ENCODE results near the gene IZUMO4.
"Not testable (repeated sequence)": the region's sequence is repeated elsewhere in the genome, so short reads cannot be mapped to it uniquely, and the experiment has no call there.

The IZUMO4 gene

DNA sequence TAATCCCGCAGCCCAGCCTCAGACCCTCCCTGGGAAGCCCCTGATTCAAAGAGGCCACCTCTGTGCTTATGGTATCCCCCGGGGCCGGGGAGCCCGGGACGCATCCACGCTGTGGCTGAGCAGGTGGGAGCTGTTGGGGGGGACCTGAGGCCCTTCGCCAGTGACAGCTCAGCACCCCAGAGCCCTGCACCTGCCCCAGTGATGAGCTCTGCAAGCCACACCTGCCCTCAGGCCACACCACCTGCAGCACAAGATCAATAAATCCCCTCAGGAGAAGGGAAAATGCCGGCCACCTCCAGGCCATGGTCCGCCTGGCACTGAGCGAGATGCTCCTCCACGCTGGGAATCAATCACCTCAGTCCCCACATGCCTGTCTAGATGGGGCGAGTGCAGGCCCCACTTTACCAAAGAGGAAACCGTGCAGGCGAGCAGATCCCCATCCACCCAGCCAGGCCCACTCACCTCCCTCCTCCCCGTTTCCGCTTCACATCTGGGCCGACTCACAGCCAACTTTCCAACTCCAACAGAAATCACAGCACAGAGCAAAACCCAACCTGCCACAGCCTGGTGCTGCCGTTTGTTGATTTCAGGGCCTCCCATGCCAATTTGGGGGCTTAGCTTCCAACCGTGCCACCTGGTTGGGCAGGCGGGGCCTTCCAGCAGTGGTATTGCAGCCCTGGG lies 13.4 kb upstream of the IZUMO4 start:
- DNase-seq, result peak; percentile 57 to 69

DNA sequence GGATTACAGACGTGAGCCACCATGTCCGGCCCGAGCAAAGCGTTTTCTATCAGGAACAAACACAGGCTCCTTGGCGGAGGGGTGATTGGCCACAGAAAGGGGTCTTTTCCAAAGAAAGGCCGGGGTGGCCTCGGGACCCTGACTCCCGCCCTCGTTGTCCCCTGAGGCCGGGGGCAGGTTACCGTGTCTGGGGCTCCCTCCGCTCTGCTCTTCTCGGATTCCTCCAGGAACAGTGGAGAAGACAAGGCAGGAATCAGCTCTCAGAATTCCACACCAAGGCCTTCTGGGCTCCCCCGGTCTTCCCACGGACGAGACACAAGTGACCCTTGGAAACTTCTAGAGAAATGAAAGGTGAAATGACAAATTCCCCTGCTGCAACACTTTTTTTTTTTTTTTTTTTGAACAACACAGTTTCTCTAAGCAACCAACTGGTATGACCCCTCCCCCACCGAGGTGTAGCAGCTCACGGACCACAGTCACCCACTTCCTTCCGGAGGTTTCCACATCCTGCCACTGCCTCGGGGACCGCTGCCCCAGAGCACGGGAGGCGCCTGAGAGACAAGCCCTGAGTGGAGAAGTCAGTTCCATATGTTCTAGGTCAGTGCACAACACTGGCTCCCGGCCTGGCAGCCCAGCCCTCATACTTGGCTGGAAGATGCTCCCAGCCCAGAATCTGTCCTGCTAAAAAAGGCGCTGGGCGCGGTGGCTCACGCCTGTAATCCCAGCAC lies 11.6 kb upstream of the IZUMO4 start:
- DNase-seq, result peak; percentile 80 to 91

DNA sequence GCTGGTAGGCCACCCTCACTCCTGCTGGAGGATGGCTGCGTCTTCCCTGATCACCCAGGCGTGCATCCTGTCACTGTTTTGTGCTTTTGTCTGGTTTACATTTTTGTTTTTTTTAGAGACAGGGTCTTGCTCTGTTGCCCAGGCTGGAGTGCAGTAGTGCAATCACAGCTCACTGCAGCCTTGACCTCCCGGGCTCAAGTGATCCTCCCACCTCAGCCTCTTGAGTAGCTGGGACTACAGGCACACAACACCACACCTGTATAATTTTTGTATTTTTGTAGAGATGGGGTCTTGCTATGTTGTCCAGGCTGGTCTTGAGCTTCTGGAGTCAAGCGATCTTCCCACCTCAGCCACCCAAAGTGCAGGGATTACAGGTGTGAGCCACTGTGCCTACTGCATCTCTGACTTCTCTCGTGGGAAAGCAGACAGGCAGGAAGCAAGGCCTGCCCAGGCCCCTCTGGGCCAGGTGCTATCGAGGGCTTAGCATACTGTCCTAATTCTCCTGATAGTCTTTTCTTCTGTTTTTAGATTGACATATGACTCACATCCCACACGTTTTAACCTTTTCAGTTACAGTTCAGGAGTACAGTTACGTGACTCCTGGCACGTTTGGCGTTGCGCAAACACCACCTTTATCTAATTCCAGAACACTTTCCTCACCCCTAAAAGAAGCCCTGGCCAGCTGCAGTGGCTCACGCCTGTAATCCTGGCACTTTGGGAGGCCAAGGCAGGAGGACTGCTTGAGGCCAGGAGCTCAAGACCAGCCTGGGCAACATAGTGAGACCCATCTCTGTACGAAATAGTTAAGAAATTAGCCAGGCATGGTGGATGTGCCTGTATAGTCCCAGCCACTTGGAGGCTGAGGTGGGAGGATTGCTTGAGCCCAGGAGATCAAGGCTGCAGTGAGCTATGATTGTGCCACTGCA lies 9.8 kb upstream of the IZUMO4 start:
- not testable (repeated sequence) for DNase-seq

DNA sequence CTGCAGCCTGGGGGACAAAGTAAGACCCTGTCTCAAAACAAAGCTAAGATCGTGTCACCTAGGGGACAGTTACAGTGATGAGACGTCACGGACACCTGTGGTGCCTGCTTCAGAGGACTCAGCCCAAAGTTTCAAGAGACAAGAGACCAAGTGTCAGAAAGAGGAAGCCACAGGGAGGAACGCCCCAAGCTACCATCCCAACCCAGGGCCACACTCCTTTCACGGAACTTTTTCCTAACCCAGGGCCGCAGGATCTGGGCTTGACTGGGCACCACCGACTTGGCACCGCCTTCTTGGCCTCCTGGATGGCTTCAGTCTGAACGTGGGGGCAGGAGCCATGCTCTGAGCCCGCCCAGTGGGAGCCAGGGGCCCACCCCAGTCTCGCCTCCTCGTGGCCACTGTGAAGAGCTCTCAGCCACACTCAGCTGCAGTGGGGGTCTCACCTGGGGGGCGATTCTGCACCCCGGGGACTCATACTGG lies 9.1 kb upstream of the IZUMO4 start:
- no peak for DNase-seq

DNA sequence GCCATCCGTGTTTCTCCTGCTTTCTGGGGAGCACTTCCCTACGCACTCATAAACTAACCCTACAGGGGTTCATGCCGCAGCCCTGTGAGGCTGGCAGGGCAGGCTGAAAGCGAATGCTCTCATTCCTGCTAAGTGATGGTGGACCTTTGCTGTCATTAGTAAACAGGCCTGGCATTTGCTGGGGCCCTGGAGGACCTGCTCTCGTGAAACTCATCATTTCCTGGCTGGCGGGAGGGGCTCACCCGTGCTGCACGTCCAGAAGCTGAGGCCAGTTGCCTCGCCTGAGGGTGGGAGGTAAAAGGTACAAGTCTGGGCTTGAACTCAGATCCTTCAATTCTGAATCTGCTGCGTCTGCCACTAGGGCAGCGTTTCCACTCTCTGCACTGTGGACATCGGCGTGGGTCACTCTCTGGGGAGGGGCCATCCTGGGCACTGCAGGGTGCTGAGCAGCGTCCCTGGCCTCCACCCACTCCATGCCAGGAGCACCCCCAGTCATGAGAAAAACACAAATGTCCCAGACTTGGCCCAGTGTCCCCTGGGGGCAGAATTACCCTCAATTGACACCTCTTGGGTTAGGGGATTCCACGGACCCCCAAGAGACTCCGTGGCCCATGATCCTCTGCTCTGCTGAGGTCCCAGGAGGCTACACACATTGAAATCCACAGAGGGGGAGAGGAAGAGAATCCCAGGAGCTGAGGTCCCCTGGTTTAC lies 7.6 kb upstream of the IZUMO4 start:
- no peak for DNase-seq

DNA sequence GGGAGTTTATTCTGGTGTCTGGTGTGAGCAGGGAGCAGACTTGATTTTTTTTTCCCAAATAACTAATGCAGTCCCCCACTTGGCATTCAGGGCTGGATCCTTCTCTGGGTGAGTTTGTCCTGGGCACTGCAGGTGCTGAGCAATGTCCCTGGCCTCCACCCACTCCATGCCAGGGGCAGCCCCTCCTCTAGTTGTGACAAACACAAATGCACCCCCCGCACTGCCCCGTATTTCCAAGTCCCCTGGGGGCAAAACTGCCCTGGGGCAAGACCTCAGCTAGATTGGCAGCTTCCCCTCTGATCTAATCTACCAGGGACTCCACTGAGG lies 7.0 kb upstream of the IZUMO4 start:
- DNase-seq, result no peak

DNA sequence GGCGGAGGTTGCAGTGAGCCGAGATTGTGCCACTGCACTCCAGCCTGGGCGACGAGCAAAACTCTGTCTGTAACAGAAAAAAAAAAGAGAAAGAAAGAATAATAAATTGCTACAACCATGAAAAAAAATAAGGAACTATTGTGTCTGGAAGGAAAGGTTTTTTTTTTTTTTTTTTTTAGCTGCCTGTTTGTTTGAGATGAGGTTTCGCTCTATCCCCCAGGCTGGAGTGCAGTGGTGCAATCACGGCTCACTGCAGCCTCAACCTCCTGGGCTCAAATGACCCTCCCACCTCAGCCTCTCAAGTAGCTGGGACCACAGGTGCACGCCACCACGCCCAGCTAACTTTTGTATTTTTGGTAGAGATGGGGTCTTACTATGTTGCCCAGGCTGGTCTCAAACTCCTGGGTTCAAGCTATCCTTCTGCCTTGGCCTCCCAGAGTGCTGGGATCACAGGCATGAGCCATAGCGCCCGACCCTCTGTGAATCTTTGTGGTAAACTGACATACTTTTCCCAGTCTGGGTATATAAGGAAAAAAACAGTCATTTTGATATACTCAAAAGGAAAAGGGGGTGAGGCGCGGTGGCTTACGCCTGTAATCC lies 4.7 kb upstream of the IZUMO4 start:
- DNase-seq, result not testable (repeated sequence)

DNA sequence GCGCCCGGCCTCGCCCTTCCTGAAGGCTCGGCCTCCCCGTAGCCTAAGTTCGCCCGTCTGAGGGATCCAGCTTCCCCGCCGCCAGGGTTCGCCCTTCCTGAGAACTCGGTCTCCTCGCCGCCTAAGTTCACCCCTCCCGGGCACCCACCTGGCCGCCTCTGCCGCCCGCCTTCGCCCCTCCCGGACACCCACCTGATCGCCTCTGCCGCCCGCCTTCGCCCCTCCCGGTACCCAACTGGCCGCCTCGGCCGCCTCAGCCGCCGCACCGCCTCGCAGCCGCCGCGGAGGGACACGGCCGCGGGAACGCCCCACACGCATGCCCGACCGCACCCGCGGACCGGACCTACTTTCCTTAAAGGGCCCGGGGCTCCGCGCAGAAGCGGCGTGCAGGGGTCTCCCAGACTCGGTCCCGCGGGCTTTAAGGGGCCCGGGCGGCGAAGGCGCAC lies 658 bp upstream of the IZUMO4 start, which contains the start of gene MOB3A:
MOB3A (minus strand) TSS at position 293 of the 446 bp plus-strand sequence. CDS start 17,766 bp downstream, outside the sequence.
- DNase-seq, result peak in 1 of 2 experiments; percentile 81

DNA sequence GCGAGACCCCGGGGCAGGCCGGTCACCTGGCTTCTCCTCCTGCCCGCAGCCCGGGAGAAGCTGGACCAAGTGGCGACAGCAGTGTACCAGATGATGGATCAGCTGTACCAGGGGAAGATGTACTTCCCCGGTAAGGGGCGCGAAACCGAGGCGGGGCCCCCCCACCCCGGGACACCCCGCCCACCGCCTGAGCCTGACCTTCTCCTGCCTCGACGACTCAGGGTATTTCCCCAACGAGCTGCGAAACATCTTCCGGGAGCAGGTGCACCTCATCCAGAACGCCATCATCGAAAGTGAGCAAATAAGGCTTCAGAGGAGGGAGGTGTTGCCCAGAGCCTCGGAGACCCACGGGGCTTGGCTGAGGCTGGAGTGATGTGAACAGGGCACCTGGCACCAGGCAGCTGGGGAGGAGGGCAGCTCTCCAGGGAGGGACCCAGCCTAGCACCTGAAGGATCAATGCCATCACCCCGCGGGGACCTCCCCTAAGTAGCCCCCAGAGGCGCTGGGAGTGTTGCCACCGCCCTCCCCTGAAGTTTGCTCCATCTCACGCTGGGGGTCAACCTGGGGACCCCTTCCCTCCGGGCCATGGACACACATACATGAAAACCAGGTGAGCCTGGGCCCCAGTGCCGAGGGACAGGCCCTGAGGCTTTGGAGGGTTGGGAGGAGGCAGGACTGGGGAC lies 629 bp downstream of the IZUMO4 start:
- peak; percentile 54 to 65 for DNase-seq

DNA sequence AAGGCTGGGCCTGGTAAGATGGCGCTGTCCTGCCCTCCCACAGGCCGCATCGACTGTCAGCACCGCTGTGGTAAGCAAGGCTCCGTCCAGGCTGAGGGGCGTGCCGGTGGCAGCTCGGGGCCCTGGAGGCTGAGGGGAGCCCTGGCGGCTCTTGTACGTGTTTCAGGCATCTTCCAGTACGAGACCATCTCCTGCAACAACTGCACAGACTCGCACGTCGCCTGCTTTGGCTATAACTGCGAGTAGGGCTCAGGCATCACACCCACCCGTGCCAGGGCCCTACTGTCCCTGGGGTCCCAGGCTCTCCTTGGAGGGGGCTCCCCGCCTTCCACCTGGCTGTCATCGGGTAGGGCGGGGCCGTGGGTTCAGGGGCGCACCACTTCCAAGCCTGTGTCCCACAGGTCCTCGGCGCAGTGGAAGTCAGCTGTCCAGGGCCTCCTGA lies 1.2 kb downstream of the IZUMO4 start:
- no peak for DNase-seq

DNA sequence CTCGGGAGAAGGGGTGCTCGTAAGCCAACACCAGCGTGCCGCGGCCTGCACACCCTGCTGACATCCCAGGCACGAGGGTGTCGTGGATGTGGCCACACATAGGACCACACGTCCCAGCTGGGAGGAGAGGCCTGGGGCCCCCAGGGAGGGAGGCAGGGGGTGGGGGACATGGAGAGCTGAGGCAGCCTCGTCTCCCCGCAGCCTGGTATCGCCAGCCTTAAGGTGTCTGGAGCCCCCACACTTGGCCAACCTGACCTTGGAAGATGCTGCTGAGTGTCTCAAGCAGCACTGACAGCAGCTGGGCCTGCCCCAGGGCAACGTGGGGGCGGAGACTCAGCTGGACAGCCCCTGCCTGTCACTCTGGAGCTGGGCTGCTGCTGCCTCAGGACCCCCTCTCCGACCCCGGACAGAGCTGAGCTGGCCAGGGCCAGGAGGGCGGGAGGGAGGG lies 2.4 kb downstream of the IZUMO4 start:
- DNase-seq, result no peak

DNA sequence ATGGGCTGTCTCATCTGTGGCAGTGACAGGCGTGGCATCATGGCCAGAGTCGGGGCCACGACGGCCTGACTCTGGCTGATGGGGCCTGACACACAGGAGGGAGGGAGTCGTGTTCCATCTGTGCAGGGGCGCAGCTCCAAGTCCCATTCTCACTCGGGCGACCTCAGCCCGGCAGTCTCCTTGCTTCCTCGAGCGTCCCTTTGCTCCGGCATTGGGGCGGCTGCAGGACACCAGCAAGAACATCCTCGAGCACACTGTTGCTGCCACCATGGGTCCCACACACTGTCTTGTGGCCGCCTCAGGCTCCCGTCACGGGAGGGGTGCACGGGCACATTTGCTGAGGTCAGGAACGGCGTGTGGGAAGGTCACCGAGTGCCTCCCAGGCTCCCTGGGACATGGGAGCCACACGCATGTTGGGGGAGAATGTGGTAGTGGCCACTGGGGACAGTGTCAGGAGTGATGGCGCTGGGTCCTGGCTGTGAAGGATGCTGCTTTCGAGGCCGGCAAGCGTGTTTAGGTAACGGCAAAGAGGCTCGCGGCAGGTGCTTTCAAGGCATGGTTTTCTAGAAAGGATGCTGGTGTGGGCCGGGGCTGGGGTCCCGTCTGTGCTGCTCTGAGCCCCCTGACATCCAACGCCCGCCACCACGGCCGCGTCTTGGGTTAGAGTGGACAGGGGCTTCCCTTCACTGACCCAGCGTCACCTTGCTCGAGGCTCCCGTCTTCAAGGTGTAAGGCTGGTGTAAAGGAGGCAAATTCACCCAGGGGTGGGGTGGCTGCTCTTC lies 3.4 kb downstream of the IZUMO4 start:
- DNase-seq, result no peak

DNA sequence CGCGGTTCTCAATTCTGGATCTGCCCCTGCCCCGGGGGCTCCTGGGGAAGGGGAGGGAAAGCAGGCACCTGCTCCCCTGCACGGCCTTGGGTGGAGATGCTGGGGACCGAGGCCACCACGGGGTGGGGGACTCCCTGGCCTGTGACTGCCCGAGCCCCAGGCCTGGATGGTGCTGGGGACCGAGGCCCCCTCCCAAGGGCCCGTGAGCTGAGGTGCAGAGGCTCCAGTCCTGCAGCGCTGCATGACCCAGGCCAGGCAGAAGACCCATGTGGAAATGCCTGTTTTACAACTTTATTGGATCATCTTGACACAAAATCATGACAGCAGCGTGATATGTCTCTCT lies 4.0 kb downstream of the IZUMO4 start:
- DNase-seq, result no peak

DNA sequence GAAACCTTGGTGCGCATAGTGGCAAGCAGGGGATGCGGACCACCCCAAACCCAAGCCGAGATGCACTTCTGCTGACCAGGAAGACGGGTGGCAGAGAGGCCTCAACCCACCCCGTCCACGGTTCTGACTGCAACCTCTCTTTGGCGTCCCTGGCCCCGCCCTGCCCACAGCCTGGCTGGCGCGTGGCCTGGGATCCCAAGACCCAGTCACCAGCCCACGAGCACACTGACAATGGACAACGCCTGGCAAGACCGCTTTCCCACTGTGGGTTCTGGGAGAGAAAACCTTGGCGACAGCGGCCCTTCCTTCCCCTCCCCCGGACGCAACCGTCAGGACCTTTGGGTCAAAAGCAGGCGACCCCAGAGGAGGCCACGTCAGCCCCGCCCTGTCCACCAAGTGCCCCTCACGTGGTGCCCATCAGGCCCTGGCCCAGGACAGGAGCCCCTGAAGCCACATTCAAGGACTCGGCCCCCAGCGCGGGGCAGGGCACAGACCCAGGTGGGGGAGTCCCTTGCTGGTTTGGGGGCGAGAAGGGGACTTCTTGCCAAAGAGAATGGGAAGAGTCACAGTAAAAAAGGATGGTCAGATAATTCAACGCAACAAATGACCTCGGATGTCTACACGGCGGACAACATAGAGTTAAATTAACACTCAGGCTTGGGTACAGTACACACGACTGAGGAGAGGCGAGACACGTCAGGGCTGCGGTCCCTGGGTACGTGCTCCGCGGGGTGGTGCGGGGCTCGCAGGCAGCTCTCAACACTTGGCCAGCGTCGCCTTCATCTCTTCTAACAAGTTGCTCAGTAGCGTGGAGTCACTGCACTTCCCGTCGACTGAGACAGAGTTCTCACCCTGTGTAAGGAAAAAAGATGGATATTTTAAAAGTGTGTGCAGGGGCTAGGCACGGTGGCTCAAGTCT lies 5.0 kb downstream of the IZUMO4 start:
- no peak for DNase-seq

DNA sequence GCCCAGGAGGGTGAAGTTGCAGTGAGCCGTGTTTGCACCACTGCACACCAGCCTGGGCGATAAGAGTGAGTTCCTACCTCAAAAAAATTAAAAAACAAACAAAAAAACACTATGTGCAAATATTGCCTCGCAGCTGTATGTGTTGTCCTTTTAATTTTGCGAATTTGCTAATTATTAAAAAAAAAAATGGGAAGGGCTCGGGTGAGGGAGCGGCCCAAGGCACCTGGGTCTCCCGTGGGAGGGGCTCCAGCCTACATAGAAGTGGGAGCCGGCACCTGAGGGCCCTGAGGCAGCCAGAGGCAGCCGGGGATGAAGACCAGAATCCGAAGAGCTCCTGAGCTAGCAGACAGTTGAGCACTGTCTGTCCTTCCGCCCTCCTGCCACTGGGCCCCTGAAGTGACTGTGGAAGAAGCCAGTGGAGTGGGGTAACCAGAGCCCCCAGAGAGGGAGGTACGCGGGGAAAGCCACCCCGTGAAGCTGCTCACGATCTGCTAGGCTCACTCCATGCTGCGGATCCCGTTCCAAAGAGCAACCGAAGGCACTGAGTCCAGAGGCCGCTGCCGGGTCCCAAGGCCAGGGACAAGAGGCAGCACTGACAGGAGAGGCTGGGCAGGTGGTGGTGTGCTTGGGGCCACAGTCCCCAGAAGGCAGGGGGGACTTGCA lies 6.5 kb downstream of the IZUMO4 start:
- no peak for DNase-seq

DNA sequence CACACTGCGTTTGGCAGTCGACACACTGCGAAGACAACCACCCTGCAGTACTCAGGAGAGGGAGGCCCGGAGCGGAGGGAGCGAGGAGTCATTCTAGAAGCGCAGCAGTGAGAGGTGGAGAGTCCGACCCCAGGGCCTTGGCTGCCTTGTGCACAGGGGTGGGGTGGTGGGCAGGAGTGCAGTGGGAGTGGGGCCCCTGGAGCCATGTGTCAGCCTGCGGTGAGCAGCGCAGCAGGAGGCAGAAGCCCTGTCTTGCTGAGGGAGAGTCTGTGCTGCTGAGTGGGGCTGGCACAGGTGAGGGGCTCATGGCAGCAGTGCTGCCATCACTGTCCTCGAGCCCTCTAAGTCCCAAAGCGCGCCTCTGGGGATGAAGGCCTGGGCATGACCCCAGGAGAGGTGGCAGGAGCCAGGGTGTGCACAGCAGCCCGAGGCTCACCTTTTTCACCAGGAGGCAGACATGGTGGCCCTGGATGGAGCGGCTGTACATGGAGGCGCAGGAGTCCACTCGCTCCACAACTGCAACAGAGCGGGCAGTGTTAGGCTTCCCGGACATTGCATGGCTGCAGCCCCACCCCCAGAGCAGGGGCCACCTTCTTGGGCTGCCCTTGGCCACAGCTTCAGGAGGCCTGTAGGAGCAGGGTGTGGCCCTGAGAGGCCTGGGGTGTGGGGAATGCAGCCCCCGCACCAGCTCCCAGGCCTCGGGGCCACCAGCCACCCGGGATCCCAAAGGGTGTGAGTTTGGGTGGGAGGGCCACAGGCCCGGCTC lies 11.7 kb downstream of the IZUMO4 start:
- no peak for DNase-seq

DNA sequence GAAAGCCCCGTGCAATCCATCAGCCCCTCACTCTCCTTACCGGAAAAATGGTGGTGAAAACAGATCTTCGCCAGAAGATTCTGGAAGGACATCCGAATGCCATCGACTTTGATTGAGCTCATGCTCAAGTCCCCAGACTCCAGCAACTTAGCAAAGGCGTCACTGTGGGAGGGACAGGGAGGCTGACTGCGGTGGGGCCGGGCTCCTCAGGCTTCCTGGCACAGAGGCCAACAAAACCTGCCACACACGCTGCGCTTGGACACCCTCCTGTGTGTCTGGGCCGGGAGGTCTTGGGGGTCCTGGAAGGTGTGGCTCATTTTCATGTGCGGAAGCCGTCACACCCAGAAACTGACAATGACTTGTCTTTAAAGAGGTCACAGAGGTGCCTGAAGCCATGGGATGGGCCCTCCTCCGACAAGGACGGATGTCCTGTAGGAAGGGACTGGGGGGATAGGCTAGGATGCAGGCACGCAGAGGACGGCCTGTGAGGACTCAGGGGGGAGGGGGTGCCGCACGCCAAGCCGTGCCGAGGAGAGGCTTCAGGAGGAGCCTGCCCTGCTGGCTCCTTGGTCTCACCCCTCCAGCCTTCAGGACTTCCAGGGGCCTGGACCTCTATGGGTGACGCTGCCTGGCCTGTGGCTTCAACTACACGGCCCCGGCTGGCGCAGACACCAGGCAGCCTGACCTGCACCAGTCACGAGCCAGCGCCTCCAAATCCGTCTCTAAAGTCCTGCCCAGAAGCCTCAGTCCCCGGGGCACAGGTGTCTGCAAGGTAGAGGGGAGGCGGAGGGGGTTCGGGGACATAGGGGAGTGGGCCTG lies 12.5 kb downstream of the IZUMO4 start:
- DNase-seq, result no peak
